Right renal cortex interstitium (tissue), 3 donors: ENCODE results near the gene HYPK. TPM values are rescaled to one million over a fixed set of nuclear protein-coding genes. Genes with fewer than 3 reads are reported as not detected.
"Not testable (repeated sequence)": the region's sequence is repeated elsewhere in the genome, so short reads cannot be mapped to it uniquely, and the experiment has no call there.

Experiments
- DNase-seq, 3 donors: peaks; one replicate each; pipeline ENCODE4 v3.0.0-alpha.2; 2013; ENCODE audit warnings: low read depth in 3 of 3, low spot score in 2 of 3
- polyA plus RNA-seq, 3 donors: library from polyadenylated mRNA; unstranded; fragments of 120-200 nt; gene quantifications; one replicate each; pipeline ENCODE4 v1.2.1, GENCODE V29; 2013; ENCODE audit not compliant: insufficient read length in 3 of 3

The HYPK gene
- polyA plus RNA-seq, 3 donors, result 13.5 to 17.2 (median 16.9) TPM

GRCh38 chr15:43831519-43832052 is 31.2 kb downstream of the HYPK start:
- DNase-seq, result not testable (repeated sequence)

DNA sequence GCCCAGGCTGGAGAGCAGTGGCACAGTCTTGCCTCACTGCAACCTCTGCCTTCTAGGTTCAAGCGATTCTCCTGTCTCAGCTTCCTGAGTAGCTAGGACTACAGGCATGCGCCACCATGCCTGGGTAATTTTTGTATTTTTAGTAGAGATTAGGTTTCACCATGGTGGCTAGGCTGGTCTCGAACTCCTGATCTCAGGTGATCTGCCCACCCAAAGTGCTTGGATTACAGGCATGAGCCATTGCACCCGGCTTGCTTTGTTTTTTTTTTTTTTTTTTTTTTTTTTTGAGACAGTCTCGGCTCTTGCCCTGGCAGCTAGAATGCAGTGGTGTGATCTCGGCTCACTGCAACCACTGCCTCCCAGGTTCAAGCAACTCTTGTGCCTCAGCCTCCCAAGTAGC is 32.1 kb downstream of the HYPK start:
- not testable (repeated sequence) for DNase-seq

- DNase-seq, result no peak
Observed at GRCh38 chr15:43845421-43845820, 45.0 kb downstream of the HYPK start.

- DNase-seq, result no peak
Observed at GRCh38 chr15:43851251-43851650, 50.9 kb downstream of the HYPK start.

GRCh38 chr15:43852607-43853006 is 52.2 kb downstream of the HYPK start:
- DNase-seq, result no peak

Other genes with a start within 250 kb of the HYPK start
- gene PPIP5K1, start 210.4 kb upstream of the HYPK start, polyA plus RNA-seq, result 10 to 100 TPM; 18.6 to 23.0 (median 22.3) TPM
- gene CKMT1B, start 206.6 kb upstream of the HYPK start, polyA plus RNA-seq, result 1 to 10 TPM; 1.6 to 4.0 (median 2.6) TPM
- under 1 TPM; 0.28 to 0.59 (median 0.47) TPM for gene STRC, start 181.8 kb upstream of the HYPK start, polyA plus RNA-seq
- gene CATSPER2, start 151.8 kb upstream of the HYPK start, polyA plus RNA-seq, result 1 to 10 TPM; 1.5 to 4.0 (median 3.6) TPM
- 1 to 10 TPM; 1.0 to 3.8 (median 1.9) TPM for gene CKMT1A, start 106.7 kb upstream of the HYPK start, polyA plus RNA-seq
- 100 to 1,000 TPM; 624 to 664 (median 661) TPM for gene PDIA3, start 54.2 kb upstream of the HYPK start, polyA plus RNA-seq
- 1 to 10 TPM; 3.9 to 4.6 (median 4.1) TPM for gene ELL3, start 23.6 kb upstream of the HYPK start, polyA plus RNA-seq
- gene SERF2, start 8.3 kb upstream of the HYPK start, polyA plus RNA-seq, result 100 to 1,000 TPM; 559 to 719 (median 653) TPM
- gene SERINC4, start 379 bp upstream of the HYPK start, polyA plus RNA-seq, result under 1 TPM in 1 of 3 donors, not detected in 2; 0.23 TPM
- gene MFAP1, start 24.1 kb downstream of the HYPK start, polyA plus RNA-seq, result 10 to 100 TPM; 74.1 to 81.8 (median 75.2) TPM
- gene WDR76, start 26.4 kb downstream of the HYPK start, polyA plus RNA-seq, result 10 to 100 TPM; 13.3 to 19.4 (median 16.8) TPM